ENCODE measurements around the gene RFTN1. TPM values are rescaled to one million over a fixed set of nuclear protein-coding genes. Genes with fewer than 3 reads are reported as not detected.

RFTN1 gene
- total RNA-seq, 1 experiment from 2014 or later = 4.5 TPM

DNA sequence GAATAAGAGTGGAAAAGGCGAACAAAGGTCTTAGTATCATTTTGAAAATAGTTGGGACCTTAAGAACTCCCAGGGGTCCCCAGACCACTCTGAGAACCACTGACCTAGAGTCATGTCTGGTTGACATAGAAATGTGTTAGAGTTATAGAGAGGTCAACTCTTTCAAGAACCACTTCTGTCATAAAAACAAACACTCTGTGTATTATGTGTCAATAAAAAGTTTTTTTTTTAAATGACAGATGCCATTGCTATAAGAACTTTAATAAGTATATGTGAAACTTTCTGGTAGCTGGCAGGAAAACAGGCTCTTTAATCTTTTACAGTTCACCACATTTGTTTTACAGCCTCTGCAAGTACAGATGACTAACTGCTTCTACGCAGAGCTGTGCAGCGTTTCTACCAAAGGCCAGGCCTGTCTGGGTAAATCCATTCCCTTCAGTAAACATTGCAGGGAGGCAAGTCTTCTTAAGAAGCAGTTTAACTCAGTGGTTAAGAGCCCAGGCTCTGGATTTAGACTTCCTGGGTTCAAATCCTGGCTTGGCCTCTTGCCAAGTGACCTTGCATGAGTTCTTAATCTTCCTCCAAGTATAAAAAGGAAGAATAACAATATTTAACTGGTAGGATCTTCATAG, 56.6 kb downstream of the RFTN1 start:
- BruUV-seq (replicated peaks) = no TSS peak
- intact Hi-C loops (cut with micrococcal nuclease) = no loop called here
- H3K4me3 Mint-ChIP-seq (ENCODE audit: unreplicated experiment) = no peak overlapping the region
- DNase-seq (ENCODE audit: unreplicated experiment) = no peak
- no peaks in the 10 kb centered on the region for H3K9me3 Mint-ChIP-seq (ENCODE audit: unreplicated experiment)
- no peak for TF ChIP-seq CTCF (IDR thresholded peaks at IDR 0.05; ENCODE audit: unreplicated experiment)
- no peaks in the 10 kb centered on the region for H3K4me1 Mint-ChIP-seq (ENCODE audit: insufficient read depth, unreplicated experiment)
- CTCF ChIA-PET = no interaction called here
- H3K27me3 Mint-ChIP-seq (ENCODE audit: insufficient read depth, unreplicated experiment) = no peaks in the 10 kb centered on the region
- POLR2A ChIA-PET = no interaction called here
- no peaks in the 10 kb centered on the region for H3K36me3 Mint-ChIP-seq (ENCODE audit: insufficient read depth, unreplicated experiment)
- no peak overlapping the region for H3K27ac Mint-ChIP-seq (ENCODE audit: low read depth, unreplicated experiment)

DNA sequence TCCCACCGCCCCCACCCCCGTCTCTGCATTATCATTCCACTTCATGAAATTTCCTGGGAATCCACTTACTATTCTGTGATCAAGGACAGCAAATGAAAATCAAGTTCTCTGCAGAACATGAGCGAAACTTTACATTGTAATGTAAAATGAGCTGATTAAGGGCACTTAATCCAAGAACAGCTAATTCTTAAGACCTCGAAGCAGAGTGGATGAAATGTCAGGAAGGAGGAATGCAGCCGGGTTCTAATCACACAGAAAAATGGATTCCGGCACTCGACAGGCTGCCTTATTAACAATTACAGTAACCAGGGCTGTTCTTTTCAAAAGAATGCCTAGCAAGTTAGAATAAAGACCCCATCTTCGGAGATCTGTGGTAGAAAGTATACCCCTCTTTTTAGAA, 57.5 kb downstream of the RFTN1 start:
- Mint-ChIP-seq H3K36me3 (ENCODE audit: insufficient read depth, unreplicated experiment) (no peaks in the 10 kb centered on the region), H3K4me1 (ENCODE audit: insufficient read depth, unreplicated experiment) (no peaks in the 10 kb centered on the region), H3K27ac (ENCODE audit: low read depth, unreplicated experiment) (no peak overlapping the region), H3K4me3 (ENCODE audit: unreplicated experiment) (no peak overlapping the region), H3K27me3 (ENCODE audit: insufficient read depth, unreplicated experiment) (no peaks in the 10 kb centered on the region), H3K9me3 (ENCODE audit: unreplicated experiment) (no peaks in the 10 kb centered on the region)
- ChIA-PET POLR2A (no interaction called here), CTCF (interaction anchor here (0.6 kb wide), 2 partner anchors 18 to 720 kb away, joined by 3 to 4 read pairs; no protein-coding TSS in a partner anchor)
- intact Hi-C loops (cut with micrococcal nuclease) = no loop called here
- no peak for TF ChIP-seq CTCF (IDR thresholded peaks at IDR 0.05; ENCODE audit: unreplicated experiment)
- no peak for DNase-seq (ENCODE audit: unreplicated experiment)
- BruUV-seq (replicated peaks) = no TSS peak

DNA sequence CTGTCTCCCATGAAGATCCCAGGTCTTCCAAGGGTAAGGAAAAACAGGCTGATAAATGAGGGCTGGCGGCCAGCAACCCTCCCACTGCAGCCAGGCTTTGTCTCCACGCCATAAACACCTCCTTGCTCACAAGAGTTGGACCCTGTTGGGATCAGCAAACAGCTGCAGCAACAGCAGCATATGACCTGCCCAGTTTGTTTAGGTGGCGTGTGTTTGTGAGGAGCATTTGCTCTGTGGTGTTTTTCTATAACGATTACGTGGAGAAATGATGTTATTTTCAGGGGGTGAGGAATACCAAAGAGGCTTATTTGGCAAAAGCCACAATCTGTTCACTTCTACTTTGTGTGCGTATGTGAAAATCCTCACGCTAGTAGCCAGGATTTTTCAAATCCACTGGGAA, 58.5 kb downstream of the RFTN1 start:
- H3K27ac Mint-ChIP-seq (ENCODE audit: low read depth, unreplicated experiment) = no peak overlapping the region
- TF ChIP-seq CTCF (IDR thresholded peaks at IDR 0.05; ENCODE audit: unreplicated experiment) = no peak
- no peaks in the 10 kb centered on the region for H3K9me3 Mint-ChIP-seq (ENCODE audit: unreplicated experiment)
- no peaks in the 10 kb centered on the region for H3K4me1 Mint-ChIP-seq (ENCODE audit: insufficient read depth, unreplicated experiment)
- H3K4me3 Mint-ChIP-seq (ENCODE audit: unreplicated experiment) = no peak overlapping the region
- no peaks in the 10 kb centered on the region for H3K36me3 Mint-ChIP-seq (ENCODE audit: insufficient read depth, unreplicated experiment)
- no TSS peak for BruUV-seq (replicated peaks)
- ChIA-PET POLR2A (no interaction called here), CTCF (no interaction called here)
- DNase-seq (ENCODE audit: unreplicated experiment) = no peak
- H3K27me3 Mint-ChIP-seq (ENCODE audit: insufficient read depth, unreplicated experiment) = no peaks in the 10 kb centered on the region
- intact Hi-C loops (cut with micrococcal nuclease) = no loop called here

DNA sequence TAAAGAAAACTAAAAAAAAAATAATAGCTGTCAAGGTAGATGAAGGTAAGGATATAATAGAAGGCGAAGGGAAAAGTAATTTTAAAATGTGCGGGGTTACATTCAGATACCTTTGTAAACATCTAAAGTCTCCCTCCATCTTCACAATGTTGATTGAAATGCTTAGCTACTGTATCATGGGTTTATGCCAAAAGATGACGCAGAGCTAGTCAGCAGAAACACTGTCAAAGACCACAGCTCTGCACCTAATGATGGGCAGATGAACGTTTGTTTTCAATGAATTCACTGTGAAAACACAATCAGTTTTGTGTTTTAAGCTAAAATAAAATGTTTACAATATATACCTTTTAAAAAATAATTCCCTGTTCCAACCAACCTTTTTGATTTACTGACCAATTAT, 61.2 kb downstream of the RFTN1 start:
- no peak overlapping the region for H3K4me3 Mint-ChIP-seq (ENCODE audit: unreplicated experiment)
- POLR2A ChIA-PET = interaction anchor here (0.7 kb wide), 1 partner anchor 27 kb away, joined by 3 read pairs; no protein-coding TSS in a partner anchor
- H3K36me3 Mint-ChIP-seq (ENCODE audit: insufficient read depth, unreplicated experiment) = no peaks in the 10 kb centered on the region
- BruUV-seq (replicated peaks) = no TSS peak
- no peaks in the 10 kb centered on the region for H3K27me3 Mint-ChIP-seq (ENCODE audit: insufficient read depth, unreplicated experiment)
- CTCF ChIA-PET = interaction anchor here (0.6 kb wide), 1 partner anchor 37 kb away, joined by 3 read pairs; no protein-coding TSS in a partner anchor
- intact Hi-C loops (cut with micrococcal nuclease) = no loop called here
- no peaks in the 10 kb centered on the region for H3K9me3 Mint-ChIP-seq (ENCODE audit: unreplicated experiment)
- DNase-seq (ENCODE audit: unreplicated experiment) = peak; percentile 61
- H3K4me1 Mint-ChIP-seq (ENCODE audit: insufficient read depth, unreplicated experiment) = peaks cover 6% of the 10 kb centered on the region
- H3K27ac Mint-ChIP-seq (ENCODE audit: low read depth, unreplicated experiment) = no peak overlapping the region
- no peak for TF ChIP-seq CTCF (IDR thresholded peaks at IDR 0.05; ENCODE audit: unreplicated experiment)
